ENCODE results near the gene HIPK2. TPM values are rescaled to one million over a fixed set of nuclear protein-coding genes. Genes with fewer than 3 reads are reported as not detected.

The HIPK2 gene
- total RNA-seq, 2 donors from 2014 or later, result 95.1 to 125 TPM

GRCh38 chr7:139691253-139691781 lies 86.5 kb downstream of the HIPK2 start:
- Histone ChIP-seq H3K27ac (ENCODE audit: low read depth, low read length) (no peak overlapping the region), H3K36me3 (ENCODE audit: control insufficient read depth, insufficient read depth, low read length) (peaks cover 78% of the 10 kb centered on the region), H3K4me3 (ENCODE audit: low read length) (no peak overlapping the region), H3K4me1 (ENCODE audit: control insufficient read depth, insufficient read depth, low read length) (no peaks in the 10 kb centered on the region), H3K9ac (ENCODE audit: extremely low read depth, low read length, poor library complexity, severe bottlenecking) (no peak overlapping the region), H3K9me3 (ENCODE audit: control insufficient read depth, low read length) (peaks cover 15% of the 10 kb centered on the region), H3K27me3 (ENCODE audit: control insufficient read depth, insufficient read depth, low read length, poor library complexity, severe bottlenecking) (no peaks in the 10 kb centered on the region)
- Mint-ChIP-seq H3K27ac (no peak overlapping the region), H3K4me3 (no peak overlapping the region), H3K27me3 (ENCODE audit: insufficient read depth) (no peaks in the 10 kb centered on the region), H3K4me1 (peaks cover 5% of the 10 kb centered on the region), H3K9me3 (peaks cover 5% of the 10 kb centered on the region), H3K36me3 (ENCODE audit: low read depth) (peaks cover 39% of the 10 kb centered on the region)
- DNase-seq, result no peak
- TF ChIP-seq CTCF (conservative IDR thresholded peaks at IDR 0.05), result no peak
- WGBS, 2 experiments (ENCODE audit: insufficient coverage in 1 of 2, insufficient read length in 1 of 2), result 94 to 98% methylated on average over 4 to 5 of the region's 5 CpGs

- DNase-seq, result no peak
- H3K4me3 ChIP-seq (ENCODE audit: low read length), result no peak overlapping the region
- peaks cover 91% of the 10 kb centered on the region for H3K36me3 ChIP-seq (ENCODE audit: control insufficient read depth, insufficient read depth, low read length)
- peaks cover 5% of the 10 kb centered on the region for H3K4me1 Mint-ChIP-seq
- no peaks in the 10 kb centered on the region for H3K27me3 Mint-ChIP-seq (ENCODE audit: insufficient read depth)
- whole genome bisulfite sequencing, 2 experiments (ENCODE audit: insufficient coverage in 1 of 2, insufficient read length in 1 of 2), result 85 to 86% methylated on average over 4 to 7 of the region's 7 CpGs
- peaks cover 62% of the 10 kb centered on the region for H3K36me3 Mint-ChIP-seq (ENCODE audit: low read depth)
- H3K9me3 Mint-ChIP-seq, result peaks cover 12% of the 10 kb centered on the region
- TF ChIP-seq CTCF (conservative IDR thresholded peaks at IDR 0.05), result no peak
- H3K9ac ChIP-seq (ENCODE audit: extremely low read depth, low read length, poor library complexity, severe bottlenecking), result no peak overlapping the region
- no peak overlapping the region for H3K4me3 Mint-ChIP-seq
- H3K9me3 ChIP-seq (ENCODE audit: control insufficient read depth, low read length), result peaks cover 35% of the 10 kb centered on the region
- H3K27me3 ChIP-seq (ENCODE audit: control insufficient read depth, insufficient read depth, low read length, poor library complexity, severe bottlenecking), result no peaks in the 10 kb centered on the region
- H3K27ac Mint-ChIP-seq, result no peak overlapping the region
- no peak overlapping the region for H3K27ac ChIP-seq (ENCODE audit: low read depth, low read length)
- no peaks in the 10 kb centered on the region for H3K4me1 ChIP-seq (ENCODE audit: control insufficient read depth, insufficient read depth, low read length)
These were observed 89.7 kb downstream of the HIPK2 start for GRCh38 chr7:139687980-139688632.

- Mint-ChIP-seq H3K4me1 (peaks cover 12% of the 10 kb centered on the region), H3K9me3 (peaks cover 12% of the 10 kb centered on the region), H3K4me3 (no peak overlapping the region), H3K36me3 (ENCODE audit: low read depth) (peaks cover 67% of the 10 kb centered on the region), H3K27me3 (ENCODE audit: insufficient read depth) (no peaks in the 10 kb centered on the region), H3K27ac (no peak overlapping the region)
- no peak for TF ChIP-seq CTCF (conservative IDR thresholded peaks at IDR 0.05)
- DNase-seq, result no peak
- Histone ChIP-seq H3K27me3 (ENCODE audit: control insufficient read depth, insufficient read depth, low read length, poor library complexity, severe bottlenecking) (no peaks in the 10 kb centered on the region), H3K36me3 (ENCODE audit: control insufficient read depth, insufficient read depth, low read length) (peaks cover 89% of the 10 kb centered on the region), H3K27ac (ENCODE audit: low read depth, low read length) (no peak overlapping the region), H3K4me3 (ENCODE audit: low read length) (no peak overlapping the region), H3K9ac (ENCODE audit: extremely low read depth, low read length, poor library complexity, severe bottlenecking) (no peak overlapping the region), H3K9me3 (ENCODE audit: control insufficient read depth, low read length) (peaks cover 35% of the 10 kb centered on the region), H3K4me1 (ENCODE audit: control insufficient read depth, insufficient read depth, low read length) (no peaks in the 10 kb centered on the region)
These were observed 90.4 kb downstream of the HIPK2 start for GRCh38 chr7:139687211-139687954.
